GM18951 (cell line): ENCODE results near the gene TTC7B.

Source experiments
- POLR2A ChIP-seq: IDR thresholded peaks from 4 replicates; pipeline ENCODE4 v1.6.1; 2011; ENCODE audit warnings: mild to moderate bottlenecking; ENCODE audit not compliant: insufficient read length, insufficient read depth; ENCODE audit errors: extremely low read depth
- in situ Hi-C: fragments of 300-500 bp; cut with MboI; formaldehyde crosslinking; loops from one replicate; pipeline ENCODE4 v1.12.0; 2022; ENCODE audit warnings: low sequenced_read_pairs, mixed read lengths, inconsistent platforms; ENCODE audit not compliant: unreplicated experiment

TTC7B gene

GRCh38 chr14:90545382-90545781 is 270.8 kb downstream of the TTC7B start:
- in situ Hi-C loops = no loop called here

GRCh38 chr14:90544971-90545370 is 271.3 kb downstream of the TTC7B start:
- TF ChIP-seq POLR2A = no peak
- in situ Hi-C loops = no loop called here

More at GRCh38 chr14:90545382-90545781, 270.8 kb downstream of the TTC7B start:
- no peak for TF ChIP-seq POLR2A

- TF ChIP-seq POLR2A = no peak
- in situ Hi-C loops = no loop called here
Measured at GRCh38 chr14:90544566-90544965, 271.7 kb downstream of the TTC7B start.

- in situ Hi-C loops = no loop called here
- TF ChIP-seq POLR2A = no peak
Measured at GRCh38 chr14:90543876-90544275, 272.4 kb downstream of the TTC7B start.

DNA sequence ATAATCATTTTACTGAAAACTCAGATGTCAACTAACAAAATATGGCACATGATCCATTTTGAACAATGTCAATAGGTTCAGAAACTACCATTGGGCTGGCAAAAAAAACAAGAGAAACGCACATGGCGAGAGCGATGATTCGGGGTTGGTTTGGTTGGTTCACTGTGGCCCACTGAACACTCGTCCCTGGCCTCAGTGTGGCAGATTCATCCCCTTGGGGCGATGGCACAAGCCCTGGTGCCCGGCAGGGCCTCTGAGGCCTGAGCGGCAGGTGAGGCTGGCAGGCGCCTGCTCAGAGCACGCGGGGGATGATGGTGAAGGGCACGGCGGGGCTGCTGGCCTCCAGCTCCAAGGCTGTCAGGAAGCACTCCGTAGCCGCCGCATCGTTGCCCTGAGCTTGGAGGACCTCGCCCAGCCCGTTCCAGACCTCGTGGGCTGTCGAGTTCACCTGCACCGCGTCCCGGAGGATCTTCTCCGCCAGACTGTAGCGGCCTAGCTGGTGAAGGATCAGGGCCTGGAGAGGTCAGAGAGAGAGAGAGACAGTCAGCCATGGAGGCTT is 275.1 kb downstream of the TTC7B start:
- TF ChIP-seq POLR2A = no peak

DNA sequence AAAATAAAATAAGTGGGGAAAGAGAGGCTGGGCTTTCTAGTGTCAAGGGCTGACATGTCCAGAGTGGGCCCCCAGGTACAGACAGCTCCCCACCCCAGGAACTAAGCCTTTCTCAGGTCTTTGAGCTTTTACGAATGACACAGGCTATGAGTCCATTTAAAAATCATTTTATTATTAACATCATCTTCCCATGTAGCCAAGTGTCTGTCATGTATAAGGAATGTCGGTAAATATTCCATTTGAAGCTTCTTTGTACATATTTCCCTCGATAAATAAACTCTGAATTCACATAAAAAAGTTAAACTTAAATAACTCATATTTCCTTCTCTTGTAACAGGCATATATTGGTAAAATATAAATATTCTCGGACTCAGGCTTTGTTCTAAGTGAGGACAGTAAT is 275.8 kb downstream of the TTC7B start:
- TF ChIP-seq POLR2A = no peak
- in situ Hi-C loops = no loop called here

More for the DNA sequence above, 275.1 kb downstream of the TTC7B start:
- in situ Hi-C loops = no loop called here

GRCh38 chr14:90539996-90540395 is 276.2 kb downstream of the TTC7B start:
- no peak for TF ChIP-seq POLR2A
- in situ Hi-C loops = no loop called here

GRCh38 chr14:90539496-90539775 is 276.8 kb downstream of the TTC7B start:
- in situ Hi-C loops = no loop called here
- TF ChIP-seq POLR2A = no peak

DNA sequence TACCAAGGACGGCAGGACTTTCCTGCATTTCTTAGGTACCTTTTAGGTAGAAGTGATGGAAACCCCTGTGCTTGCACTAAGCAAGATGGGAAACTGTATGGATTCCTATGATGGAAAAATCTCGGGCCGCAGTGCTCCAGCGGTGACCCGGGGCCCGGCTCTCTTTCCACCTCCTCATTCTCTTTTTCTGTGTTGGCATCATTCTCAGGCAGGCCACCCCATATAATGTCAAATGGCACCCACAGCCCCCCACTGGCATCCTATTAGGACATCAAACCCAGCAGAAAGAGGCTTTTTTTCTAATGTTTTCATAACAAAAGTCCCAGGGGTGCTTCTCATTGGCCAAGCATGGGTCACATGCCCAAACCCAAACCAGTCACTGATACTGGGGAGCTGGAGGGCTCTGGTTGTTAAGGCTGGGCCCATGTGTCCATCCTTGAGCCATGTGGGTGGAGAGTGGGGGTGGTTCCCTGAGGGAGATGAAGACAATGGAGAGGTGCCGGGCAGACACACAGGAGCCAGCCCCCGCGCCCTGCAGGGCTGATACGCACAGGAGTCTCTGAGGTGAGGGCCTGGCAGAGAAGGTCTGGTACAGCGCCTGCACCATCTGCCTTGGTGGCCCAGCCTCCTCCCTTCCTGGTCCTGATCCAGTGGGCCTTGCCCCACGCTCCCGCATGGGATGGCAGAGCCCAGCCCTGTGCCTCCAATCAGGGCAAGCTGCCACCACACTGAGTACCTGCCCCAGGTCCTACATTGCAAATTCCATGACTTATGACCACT is 277.3 kb downstream of the TTC7B start:
- in situ Hi-C loops = no loop called here
- TF ChIP-seq POLR2A = no peak

- in situ Hi-C loops = no loop called here
Measured at GRCh38 chr14:90538095-90538494, 278.1 kb downstream of the TTC7B start.

GRCh38 chr14:90536511-90537191 is 279.6 kb downstream of the TTC7B start:
- no peak for TF ChIP-seq POLR2A
- in situ Hi-C loops = no loop called here

More at GRCh38 chr14:90538095-90538494, 278.1 kb downstream of the TTC7B start:
- no peak for TF ChIP-seq POLR2A

GRCh38 chr14:90536092-90536491 is 280.1 kb downstream of the TTC7B start:
- in situ Hi-C loops = no loop called here
- TF ChIP-seq POLR2A = no peak

GRCh38 chr14:90535556-90536090 is 280.6 kb downstream of the TTC7B start:
- TF ChIP-seq POLR2A = no peak
- in situ Hi-C loops = no loop called here
